Activated CD8-positive, alpha-beta T cell treated with anti-CD3 and anti-CD28 coated beads for 36 hours (primary cell): Measurements from ENCODE around the gene COBL. TPM values are rescaled to one million over a fixed set of nuclear protein-coding genes. Genes with fewer than 3 reads are reported as not detected.

Experiments used
- ATAC-seq: fragments of 200-7000 bp; cut with Tn5 transposase; one replicate; pipeline ENCODE4 v1.10.0; 2021; ENCODE audit warnings: mild to moderate bottlenecking, moderate library complexity
- CTCF ChIA-PET: fragments of 350-600 bp; sonication (Branson Sonifier 250); formaldehyde crosslinking; loops from one replicate; lab custom pipeline; 2021; ENCODE audit warnings: antibody characterized with exemption; lab: Charles Lee
- POLR2A ChIA-PET: fragments of 350-600 bp; sonication (Branson Sonifier 250); formaldehyde crosslinking; loops from one replicate; lab custom pipeline; 2021; ENCODE audit warnings: antibody characterized with exemption; lab: Charles Lee
- DNase-seq: peaks from one replicate; pipeline ENCODE4 v3.0.0-alpha.2; 2020
- H3K27ac Mint-ChIP-seq: one replicate; pipeline ENCODE4 v1.8.0; 2021; ENCODE audit warnings: mild to moderate bottlenecking, mixed read lengths
- H3K27me3 Mint-ChIP-seq: one replicate; pipeline ENCODE4 v1.8.0; 2021; ENCODE audit warnings: mixed read lengths
- H3K36me3 Mint-ChIP-seq: one replicate; pipeline ENCODE4 v1.8.0; 2021; ENCODE audit warnings: low read depth, mixed read lengths
- H3K4me1 Mint-ChIP-seq: one replicate; pipeline ENCODE4 v1.8.0; 2021; ENCODE audit warnings: low read depth, mixed read lengths
- H3K4me3 Mint-ChIP-seq: one replicate; pipeline ENCODE4 v1.8.0; 2021; ENCODE audit warnings: mild to moderate bottlenecking, moderate library complexity, mixed read lengths
- H3K9me3 Mint-ChIP-seq: one replicate; pipeline ENCODE4 v1.8.0; 2021; ENCODE audit warnings: mixed read lengths
- intact Hi-C: fragments of 100-400 bp; cut with micrococcal nuclease; formaldehyde crosslinking; loops from one replicate; pipeline ENCODE4 v1.10.0; 2022
- total RNA-seq, 2 experiments: library from RNA; stranded (reverse); gene quantifications; one replicate each; pipeline ENCODE4 v1.2.3, GENCODE V29; 2021
- TF ChIP-seq, protein P1 (sequence below): fragments of 200-600 bp; IDR thresholded peaks from one replicate; pipeline ENCODE4 v1.8.0; 2022; ENCODE audit warnings: antibody characterized with exemption, mild to moderate bottlenecking

COBL gene
- total RNA-seq, 2 experiments from 2014 or later = not detected

DNA sequence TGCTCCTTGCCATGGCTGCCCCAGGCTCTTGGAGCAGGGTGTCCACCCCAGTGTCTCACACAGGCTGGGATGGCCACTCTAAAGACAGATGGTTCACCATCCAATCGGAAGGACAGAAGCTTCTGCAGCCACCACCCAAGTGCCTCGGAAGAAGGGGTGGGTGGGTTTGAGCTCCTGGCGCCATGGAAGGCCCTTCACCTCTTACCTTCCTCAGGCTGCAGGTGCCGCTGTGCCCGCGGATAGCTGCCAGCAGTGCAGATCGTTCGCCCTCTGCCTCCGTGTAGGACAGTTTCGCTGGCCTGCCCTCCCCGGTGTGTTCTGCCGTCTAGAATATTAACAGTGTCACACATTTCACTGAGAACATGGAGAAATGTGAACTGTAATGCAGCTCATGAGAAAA is 290.3 kb downstream of the COBL start:
- intact Hi-C loops = no loop called here
- POLR2A ChIA-PET = no interaction called here

GRCh38 chr7:51025668-51026067 is 290.9 kb downstream of the COBL start:
- TF ChIP-seq, protein P1, sequence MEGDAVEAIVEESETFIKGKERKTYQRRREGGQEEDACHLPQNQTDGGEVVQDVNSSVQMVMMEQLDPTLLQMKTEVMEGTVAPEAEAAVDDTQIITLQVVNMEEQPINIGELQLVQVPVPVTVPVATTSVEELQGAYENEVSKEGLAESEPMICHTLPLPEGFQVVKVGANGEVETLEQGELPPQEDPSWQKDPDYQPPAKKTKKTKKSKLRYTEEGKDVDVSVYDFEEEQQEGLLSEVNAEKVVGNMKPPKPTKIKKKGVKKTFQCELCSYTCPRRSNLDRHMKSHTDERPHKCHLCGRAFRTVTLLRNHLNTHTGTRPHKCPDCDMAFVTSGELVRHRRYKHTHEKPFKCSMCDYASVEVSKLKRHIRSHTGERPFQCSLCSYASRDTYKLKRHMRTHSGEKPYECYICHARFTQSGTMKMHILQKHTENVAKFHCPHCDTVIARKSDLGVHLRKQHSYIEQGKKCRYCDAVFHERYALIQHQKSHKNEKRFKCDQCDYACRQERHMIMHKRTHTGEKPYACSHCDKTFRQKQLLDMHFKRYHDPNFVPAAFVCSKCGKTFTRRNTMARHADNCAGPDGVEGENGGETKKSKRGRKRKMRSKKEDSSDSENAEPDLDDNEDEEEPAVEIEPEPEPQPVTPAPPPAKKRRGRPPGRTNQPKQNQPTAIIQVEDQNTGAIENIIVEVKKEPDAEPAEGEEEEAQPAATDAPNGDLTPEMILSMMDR = no peak
- DNase-seq = no peak
- Mint-ChIP-seq H3K4me1 (no peaks in the 10 kb centered on the region), H3K27ac (no peak overlapping the region), H3K9me3 (no peaks in the 10 kb centered on the region), H3K4me3 (no peak overlapping the region), H3K36me3 (no peaks in the 10 kb centered on the region), H3K27me3 (no peaks in the 10 kb centered on the region)
- no peak for ATAC-seq
- CTCF ChIA-PET = no interaction called here
- POLR2A ChIA-PET = no interaction called here
- intact Hi-C loops = no loop called here

More for the DNA sequence above, 290.3 kb downstream of the COBL start:
- no peaks in the 10 kb centered on the region for H3K27me3 Mint-ChIP-seq
- H3K4me1 Mint-ChIP-seq = no peaks in the 10 kb centered on the region
- H3K9me3 Mint-ChIP-seq = no peaks in the 10 kb centered on the region
- H3K27ac Mint-ChIP-seq = no peak overlapping the region
- CTCF ChIA-PET = no interaction called here
- TF ChIP-seq, protein P1 = no peak
- no peaks in the 10 kb centered on the region for H3K36me3 Mint-ChIP-seq
- DNase-seq (no peak), ATAC-seq (no peak)
- H3K4me3 Mint-ChIP-seq = no peak overlapping the region

GRCh38 chr7:51024867-51025266 is 291.7 kb downstream of the COBL start:
- Mint-ChIP-seq H3K4me3 (no peak overlapping the region), H3K4me1 (no peaks in the 10 kb centered on the region), H3K9me3 (no peaks in the 10 kb centered on the region), H3K36me3 (no peaks in the 10 kb centered on the region), H3K27me3 (no peaks in the 10 kb centered on the region), H3K27ac (no peak overlapping the region)
- CTCF ChIA-PET = no interaction called here
- no peak for DNase-seq
- TF ChIP-seq, protein P1 = no peak
- POLR2A ChIA-PET = no interaction called here
- no peak for ATAC-seq
- intact Hi-C loops = no loop called here

DNA sequence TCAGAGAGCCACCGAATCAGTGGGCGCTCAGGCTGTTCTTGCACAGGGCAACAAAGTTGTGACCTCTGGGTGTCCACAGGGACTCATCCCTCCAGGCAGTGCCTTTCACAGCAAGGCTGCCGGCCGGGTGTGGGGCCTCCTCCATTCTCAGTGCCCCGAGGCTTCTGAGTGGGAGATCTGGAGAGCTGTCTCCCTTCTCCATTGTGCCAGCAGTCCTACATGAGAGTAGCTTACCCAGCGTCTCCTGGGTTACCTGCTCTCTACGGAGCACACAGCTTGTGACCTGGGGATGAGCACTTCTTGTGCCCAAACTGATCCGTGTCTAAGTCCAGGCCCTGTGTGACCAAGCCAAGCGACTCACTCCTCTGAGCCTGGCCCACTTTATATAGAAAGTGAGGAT is 293.1 kb downstream of the COBL start:
- no peak for DNase-seq
- CTCF ChIA-PET = no interaction called here

DNA sequence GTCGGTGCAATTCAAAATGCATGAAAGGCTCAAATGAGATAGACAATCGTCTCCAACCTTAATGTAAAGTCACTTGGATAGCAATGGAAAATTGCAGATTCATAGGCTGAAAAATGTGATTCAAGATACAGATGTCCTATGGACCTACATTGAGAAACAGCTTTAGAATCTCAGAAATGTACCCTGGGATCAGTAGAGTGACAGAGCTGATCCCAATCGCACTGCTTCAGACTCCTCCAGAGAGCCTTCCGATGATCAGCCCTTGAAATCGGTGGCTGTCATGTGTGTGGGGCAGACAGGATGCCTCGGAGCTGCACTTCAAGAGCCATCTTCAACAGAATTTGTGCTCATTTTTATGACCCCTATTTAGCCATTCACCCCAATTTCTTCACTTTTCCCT is 293.8 kb downstream of the COBL start:
- no peaks in the 10 kb centered on the region for H3K4me1 Mint-ChIP-seq
- ChIA-PET CTCF (no interaction called here), POLR2A (no interaction called here)
- ATAC-seq = no peak
- H3K27ac Mint-ChIP-seq = no peak overlapping the region
- no peaks in the 10 kb centered on the region for H3K27me3 Mint-ChIP-seq
- H3K4me3 Mint-ChIP-seq = no peak overlapping the region
- no peaks in the 10 kb centered on the region for H3K36me3 Mint-ChIP-seq
- TF ChIP-seq, protein P1 = no peak
- no peak for DNase-seq
- intact Hi-C loops = no loop called here
- H3K9me3 Mint-ChIP-seq = no peaks in the 10 kb centered on the region

More for the DNA sequence above, 293.1 kb downstream of the COBL start:
- TF ChIP-seq, protein P1 = no peak
- no peak overlapping the region for H3K4me3 Mint-ChIP-seq
- H3K9me3 Mint-ChIP-seq = no peaks in the 10 kb centered on the region
- H3K27ac Mint-ChIP-seq = no peak overlapping the region
- H3K4me1 Mint-ChIP-seq = no peaks in the 10 kb centered on the region
- ATAC-seq = no peak
- H3K36me3 Mint-ChIP-seq = no peaks in the 10 kb centered on the region
- intact Hi-C loops = no loop called here
- H3K27me3 Mint-ChIP-seq = no peaks in the 10 kb centered on the region
- POLR2A ChIA-PET = no interaction called here
